NCI-H2196 (cell line): ENCODE data around the gene ZNF438.

Source experiments
- DNase-seq: peaks from one replicate; lab custom pipeline; 2025; ENCODE audit not compliant: unreplicated experiment; lab: John Stamatoyannopoulos, UW

ZNF438 gene

DNA sequence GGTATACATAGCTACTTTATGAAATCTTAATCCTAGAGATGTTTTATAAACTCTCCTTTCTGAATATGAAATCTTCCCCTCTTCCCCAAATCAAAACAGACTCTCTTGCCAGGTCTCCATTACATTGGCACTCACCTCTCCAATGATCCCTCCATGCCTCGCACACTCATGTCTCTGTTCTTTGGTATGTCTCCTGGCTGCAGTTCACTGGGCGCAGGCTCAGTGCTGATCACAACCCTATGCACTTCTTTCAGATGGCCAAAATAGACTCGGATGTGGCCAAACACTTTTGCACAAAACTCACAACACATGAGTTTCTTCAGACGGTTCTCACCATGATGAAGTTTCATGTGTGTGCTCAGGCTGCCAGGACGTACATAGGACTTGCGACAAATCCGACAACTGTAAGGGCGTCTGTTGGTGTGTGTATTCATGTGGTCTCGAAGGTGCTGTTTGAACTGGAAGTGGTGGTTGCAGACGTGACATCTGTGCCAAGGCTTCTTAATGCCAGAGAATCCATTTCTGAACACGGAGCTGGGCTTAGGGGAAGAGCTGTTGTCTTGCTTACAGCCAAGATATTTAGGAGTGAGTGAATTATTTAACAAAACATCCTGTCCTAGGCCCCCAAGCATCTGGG, 183.2 kb downstream of the ZNF438 start:
- DNase-seq, result no peak

DNA sequence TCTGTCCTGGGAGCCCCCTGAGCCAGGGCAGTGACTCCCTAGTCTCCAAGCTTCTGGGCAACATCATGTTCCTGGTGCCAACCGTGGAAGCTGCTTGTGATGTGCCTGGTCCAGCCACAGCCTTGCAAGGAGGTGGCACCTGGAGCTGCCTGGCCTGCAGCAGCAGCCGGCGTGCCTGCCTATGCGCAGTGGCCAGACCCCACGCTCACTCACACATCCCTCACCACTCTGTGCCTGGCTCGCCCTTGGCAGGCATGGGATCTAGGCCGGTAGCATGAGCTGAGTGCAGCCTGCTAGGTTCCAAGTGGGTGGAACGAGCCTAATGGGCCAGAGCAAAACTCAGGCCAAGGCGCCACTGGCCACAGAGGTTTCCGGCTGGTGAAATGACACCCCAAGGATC, 184.0 kb downstream of the ZNF438 start:
- DNase-seq, result no peak

DNA sequence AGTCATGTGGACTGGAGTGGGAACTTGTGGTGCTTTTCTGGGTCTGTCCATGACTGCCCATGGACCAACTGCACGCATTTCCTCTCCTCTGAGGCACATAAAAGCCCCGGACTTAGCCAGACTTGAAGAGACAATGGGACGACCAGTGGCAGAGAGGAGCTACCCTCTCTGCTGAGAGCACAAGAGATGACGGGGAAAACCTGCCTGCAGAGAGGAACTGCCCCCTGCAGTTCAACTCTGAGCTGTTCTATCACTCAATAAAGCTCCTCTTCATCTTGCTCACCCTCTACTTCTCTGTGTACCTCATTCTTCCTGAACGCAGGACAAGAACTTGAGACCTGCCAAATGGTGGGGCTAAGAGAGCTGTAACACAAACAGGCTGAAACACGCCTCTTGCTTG, 184.5 kb downstream of the ZNF438 start:
- no peak for DNase-seq

DNA sequence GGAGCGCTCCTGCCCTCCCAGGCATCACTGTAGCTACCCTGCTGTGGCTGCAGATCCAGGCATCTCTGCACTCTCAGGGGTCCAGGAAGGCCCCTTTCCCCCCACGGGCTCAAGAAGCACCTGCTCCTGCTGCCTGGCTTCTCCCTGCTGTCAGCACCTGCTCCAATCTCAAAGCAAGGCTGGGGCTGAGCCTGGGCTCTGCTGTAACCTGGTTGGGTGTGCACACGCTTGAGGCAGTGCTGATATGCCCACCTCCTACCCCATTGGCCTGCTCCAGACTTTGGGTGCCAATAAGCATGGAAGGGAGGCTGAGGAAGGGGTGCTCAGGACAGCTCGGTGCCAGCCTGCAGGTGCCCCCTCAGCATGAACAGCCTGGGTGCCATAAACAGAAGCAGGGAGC, 185.0 kb downstream of the ZNF438 start:
- DNase-seq, result no peak

- DNase-seq, result no peak
These were observed 188.8 kb downstream of the ZNF438 start for GRCh38 chr10:30842894-30843293.

GRCh38 chr10:30842185-30842584, 189.5 kb downstream of the ZNF438 start:
- DNase-seq, result no peak

DNA sequence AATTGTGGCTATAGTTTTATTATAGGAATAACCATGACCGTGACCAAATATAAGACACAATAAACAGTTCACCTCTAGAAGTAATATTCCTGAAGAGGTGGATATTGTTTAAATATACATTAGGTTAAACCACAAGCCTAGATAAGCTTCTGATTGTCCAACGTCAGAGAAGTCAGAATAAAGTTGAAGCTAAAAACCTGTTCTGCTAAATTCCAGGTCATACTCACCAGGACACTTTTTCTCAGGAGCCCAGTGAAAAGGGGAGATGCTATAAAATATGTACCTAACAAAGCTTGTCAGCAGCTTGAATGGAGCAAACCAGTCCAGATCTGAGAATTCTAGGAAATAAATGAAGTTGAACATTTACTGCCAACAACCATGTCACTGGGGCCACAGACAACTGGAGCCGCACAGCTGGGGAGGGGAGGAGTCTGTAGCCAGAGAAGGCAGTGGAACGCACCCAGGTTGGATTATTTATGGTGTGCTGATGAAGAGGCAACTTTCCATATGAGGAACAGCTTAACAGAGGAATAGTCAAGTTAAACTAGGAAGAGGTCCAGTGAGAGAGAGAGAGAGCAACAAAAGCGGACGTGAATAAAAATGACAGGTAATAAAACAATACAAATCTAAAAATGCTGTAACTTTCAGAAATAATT, 191.1 kb downstream of the ZNF438 start:
- no peak for DNase-seq

GRCh38 chr10:30839652-30840051, 192.0 kb downstream of the ZNF438 start:
- no peak for DNase-seq

- DNase-seq, result no peak
These were observed 195.3 kb downstream of the ZNF438 start for GRCh38 chr10:30836406-30836805.

GRCh38 chr10:30835146-30835545, 196.5 kb downstream of the ZNF438 start:
- no peak for DNase-seq

- DNase-seq, result no peak
These were observed 197.0 kb downstream of the ZNF438 start for GRCh38 chr10:30834651-30835050.

DNA sequence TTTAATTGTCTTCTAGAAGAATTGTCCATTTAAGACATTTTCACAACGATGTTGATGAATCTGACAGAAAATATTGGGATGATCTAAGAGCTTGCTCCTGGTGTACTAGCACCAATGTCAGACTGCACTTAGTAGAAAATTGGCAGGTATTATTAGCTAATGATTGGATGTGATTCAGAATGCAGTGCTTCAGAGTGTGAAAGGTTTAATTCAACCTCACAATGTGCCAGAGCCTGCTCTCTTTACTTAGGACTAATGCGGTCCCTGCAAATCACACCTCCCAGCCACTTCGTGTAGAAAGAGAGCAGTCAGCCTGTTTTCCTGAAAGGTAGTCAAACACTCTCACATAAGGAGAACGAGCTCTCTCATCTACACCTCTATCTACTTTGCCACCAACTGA, 197.5 kb downstream of the ZNF438 start:
- no peak for DNase-seq

GRCh38 chr10:30833628-30833970, 198.1 kb downstream of the ZNF438 start:
- DNase-seq, result no peak

DNA sequence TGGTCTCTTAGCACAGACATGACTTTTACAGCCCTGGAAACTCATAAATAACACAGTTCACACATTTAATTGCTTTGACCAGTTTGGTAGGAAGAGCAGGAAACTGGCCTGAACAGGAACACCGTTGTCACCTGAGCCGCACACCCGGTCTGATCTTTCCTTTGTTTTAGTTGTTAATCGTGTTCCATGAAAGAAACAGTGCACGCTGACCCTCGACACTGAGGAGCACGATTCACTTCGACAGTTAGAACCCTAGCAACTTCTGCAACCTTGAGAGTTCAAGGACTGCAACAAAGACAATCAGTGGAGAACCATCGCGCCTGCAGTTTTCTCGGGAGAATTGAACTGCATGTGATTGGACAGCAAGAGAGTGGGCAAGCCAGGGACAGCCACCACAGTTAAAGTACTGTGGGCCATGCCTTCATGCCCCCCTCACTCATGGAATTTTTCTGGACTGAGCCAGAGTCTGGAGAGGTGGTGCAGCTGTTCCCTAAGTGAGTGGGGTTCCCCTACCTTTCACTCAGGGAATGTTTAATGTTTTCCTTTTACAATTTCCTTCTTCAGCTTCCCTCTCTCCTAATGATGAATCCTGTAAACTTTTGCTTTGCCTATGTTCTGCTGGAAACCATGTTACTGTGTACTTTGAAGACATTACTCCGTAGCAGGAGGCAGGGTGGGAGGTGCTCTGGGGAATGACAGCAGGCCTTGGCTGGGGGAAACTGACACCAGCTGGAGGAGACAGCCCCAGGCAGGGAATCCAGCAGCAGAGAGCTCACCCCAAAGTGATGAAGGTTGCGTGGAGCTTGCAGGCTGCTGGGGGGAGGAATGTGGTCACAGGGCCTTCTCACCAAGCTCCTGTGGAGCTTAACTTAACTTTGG, 198.7 kb downstream of the ZNF438 start:
- DNase-seq, result no peak

- DNase-seq, result no peak
These were observed 199.5 kb downstream of the ZNF438 start for GRCh38 chr10:30832001-30832748.

GRCh38 chr10:30831426-30831825, 200.2 kb downstream of the ZNF438 start:
- no peak for DNase-seq

DNA sequence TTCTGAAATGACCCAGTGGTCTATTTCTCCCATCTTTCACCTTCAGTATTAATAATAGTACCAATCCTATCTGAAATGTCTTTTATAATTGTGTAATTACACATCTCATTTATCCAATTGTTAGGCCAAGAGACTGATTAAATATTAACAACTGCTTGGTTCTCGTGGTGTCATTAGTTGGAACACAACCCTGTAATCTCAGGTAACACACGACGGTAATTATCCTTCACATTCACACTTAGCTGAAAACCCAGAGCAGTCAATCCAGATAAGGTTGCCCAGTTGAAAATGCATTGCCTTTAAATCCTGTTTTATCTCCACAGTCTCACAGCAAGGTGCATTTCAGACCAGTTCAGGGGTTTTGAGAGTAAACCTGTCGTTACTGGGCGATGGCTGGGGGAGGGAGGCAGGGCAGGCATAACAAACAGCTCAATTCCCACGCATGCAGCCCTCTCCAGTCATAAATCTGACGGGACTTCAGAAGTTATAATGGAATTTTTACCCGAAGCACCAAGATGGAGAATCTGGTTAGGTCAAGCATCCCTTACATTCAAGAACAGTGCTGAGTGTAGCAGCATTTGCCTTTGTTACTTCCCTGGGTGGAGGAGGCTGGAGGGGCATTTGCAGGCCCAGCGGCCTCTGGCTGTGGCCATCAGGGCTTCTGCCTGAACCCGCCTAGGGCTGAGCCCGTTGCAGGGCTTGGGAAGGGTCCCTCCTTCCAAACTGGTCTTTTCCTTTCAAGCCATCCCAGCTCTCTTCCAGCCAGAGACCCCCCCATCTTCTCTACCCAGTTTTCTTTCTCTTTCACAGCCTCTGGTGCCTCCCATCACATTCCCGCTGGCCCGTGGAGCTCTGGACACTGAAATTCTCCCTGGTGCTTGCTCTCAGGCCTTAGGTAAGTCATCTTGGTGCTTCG, 201.1 kb downstream of the ZNF438 start:
- no peak for DNase-seq

DNA sequence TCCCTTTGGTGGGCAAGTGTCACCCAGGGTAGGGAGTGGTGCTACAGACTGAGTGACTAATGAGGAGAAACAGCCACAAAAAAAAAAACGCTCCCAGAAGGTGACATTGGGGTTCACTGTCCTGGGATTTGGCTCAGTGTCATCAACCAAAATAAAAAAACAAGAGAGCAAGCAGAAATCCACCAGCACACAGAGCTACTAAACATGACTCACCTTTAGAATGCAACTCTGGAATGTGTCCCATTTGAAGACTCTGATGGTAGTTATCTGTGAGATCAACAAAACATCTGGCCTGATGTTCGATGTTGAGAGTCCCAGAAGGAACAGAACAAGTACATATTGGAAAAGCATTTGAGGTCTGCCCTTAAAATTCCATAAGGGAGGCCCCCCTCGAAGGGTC, 201.8 kb downstream of the ZNF438 start:
- DNase-seq, result no peak

- no peak for DNase-seq
These were observed 203.0 kb downstream of the ZNF438 start for GRCh38 chr10:30828680-30829079.

DNA sequence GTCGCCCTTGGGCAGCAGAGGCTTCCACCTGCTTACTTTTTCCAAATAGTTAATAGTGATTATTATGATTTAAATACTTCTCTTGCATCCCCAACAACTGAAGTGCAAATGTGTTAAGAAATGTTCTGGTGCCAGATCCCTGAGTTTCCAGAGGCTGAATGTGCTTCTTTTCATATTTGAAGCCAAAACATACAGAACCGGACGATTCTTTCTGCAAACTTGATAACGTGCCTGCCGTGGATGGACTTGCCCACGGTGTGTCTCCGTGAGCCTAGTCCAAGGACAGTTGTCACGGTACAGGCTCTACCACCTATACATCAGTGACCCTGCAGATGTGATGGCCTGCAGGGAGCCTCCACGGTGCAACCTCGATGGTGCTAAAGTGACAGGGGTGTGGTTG, 203.5 kb downstream of the ZNF438 start:
- no peak for DNase-seq
